Activated CD4-positive, alpha-beta T cell treated with anti-CD3 and anti-CD28 coated beads, Interleukin-2, amount 10 ng/mL, durations not matched to agents 7 days and 5 days (primary cell): ENCODE measurements around the gene PGBD4. TPM values are rescaled to one million over a fixed set of nuclear protein-coding genes. Genes with fewer than 3 reads are reported as not detected.

Experiments
- CTCF ChIA-PET: fragments of 350-600 bp; sonication (Branson Sonifier 250); formaldehyde crosslinking; loops from one replicate; lab custom pipeline; 2021; ENCODE audit warnings: antibody characterized with exemption; lab: Charles Lee
- POLR2A ChIA-PET: fragments of 350-600 bp; sonication (Branson Sonifier 250); formaldehyde crosslinking; loops from one replicate; lab custom pipeline; 2021; ENCODE audit warnings: antibody characterized with exemption; lab: Charles Lee
- DNase-seq: peaks from one replicate; pipeline ENCODE4 v3.0.0-alpha.2; 2020
- H3K27ac Mint-ChIP-seq: one replicate; pipeline ENCODE4 v1.8.0; 2021; ENCODE audit warnings: mild to moderate bottlenecking, moderate library complexity, mixed read lengths
- H3K27me3 Mint-ChIP-seq: one replicate; pipeline ENCODE4 v1.8.0; 2021; ENCODE audit warnings: mixed read lengths
- H3K36me3 Mint-ChIP-seq: one replicate; pipeline ENCODE4 v1.8.0; 2021; ENCODE audit warnings: low read depth, mixed read lengths
- H3K4me1 Mint-ChIP-seq: one replicate; pipeline ENCODE4 v1.8.0; 2021; ENCODE audit warnings: mixed read lengths
- H3K4me3 Mint-ChIP-seq: one replicate; pipeline ENCODE4 v1.8.0; 2021; ENCODE audit warnings: mild to moderate bottlenecking, moderate library complexity, mixed read lengths
- H3K9me3 Mint-ChIP-seq: one replicate; pipeline ENCODE4 v1.8.0; 2021; ENCODE audit warnings: mixed read lengths
- total RNA-seq, 2 experiments: library from RNA; stranded (reverse); gene quantifications; one replicate each; pipeline ENCODE4 v1.2.3, GENCODE V29; 2021

The PGBD4 gene
- total RNA-seq, 2 experiments from 2014 or later, result 3.8 to 4.1 TPM

DNA sequence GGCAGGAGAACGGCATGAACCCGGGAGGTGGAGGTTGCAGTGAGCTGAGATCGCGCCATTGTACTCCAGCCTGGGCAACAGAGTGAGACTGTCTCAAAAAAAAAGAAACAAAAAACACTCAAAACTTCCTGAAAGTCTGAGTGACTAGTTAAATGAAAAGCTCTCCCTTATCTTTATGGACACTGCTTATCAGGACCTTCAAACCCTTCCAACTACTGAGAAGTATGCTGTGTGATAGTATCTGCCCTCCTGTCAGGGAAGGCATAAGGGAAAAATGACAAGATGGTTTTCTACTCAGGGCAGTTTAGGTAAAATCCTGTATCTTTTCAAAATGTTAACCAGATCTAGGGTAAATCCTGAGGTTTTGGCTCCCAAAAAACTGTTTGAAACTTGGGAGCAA lies 22.0 kb upstream of the PGBD4 start:
- Mint-ChIP-seq H3K9me3 (no peaks in the 10 kb centered on the region), H3K27me3 (no peaks in the 10 kb centered on the region), H3K4me3 (no peak overlapping the region), H3K27ac (no peak overlapping the region), H3K4me1 (no peaks in the 10 kb centered on the region), H3K36me3 (peaks cover 9% of the 10 kb centered on the region)
- DNase-seq, result no peak
- CTCF ChIA-PET, result no interaction called here
- POLR2A ChIA-PET, result no interaction called here

DNA sequence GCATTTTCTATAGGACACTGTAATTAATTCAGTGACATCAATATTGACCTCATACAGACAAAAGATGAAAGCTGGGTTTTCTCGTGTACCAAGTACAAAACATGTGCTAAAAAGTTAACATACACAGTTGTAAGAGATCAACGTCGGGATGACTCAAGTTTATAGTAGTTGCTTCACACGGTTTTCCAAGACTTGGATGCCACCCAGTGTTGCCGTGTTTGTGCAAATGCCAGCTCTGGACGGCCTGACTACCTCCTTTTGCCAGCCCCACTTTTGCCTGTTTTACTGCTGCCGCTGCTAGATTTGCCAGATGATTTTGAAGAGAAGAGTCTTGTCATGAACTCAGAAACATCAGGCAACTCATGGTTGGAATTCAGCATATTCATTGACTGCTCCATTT lies 17.8 kb upstream of the PGBD4 start:
- Mint-ChIP-seq H3K4me3 (no peak overlapping the region), H3K27me3 (no peaks in the 10 kb centered on the region), H3K4me1 (no peaks in the 10 kb centered on the region), H3K9me3 (no peaks in the 10 kb centered on the region), H3K27ac (no peak overlapping the region), H3K36me3 (peaks cover 24% of the 10 kb centered on the region)
- no peak for DNase-seq
- ChIA-PET CTCF (no interaction called here), POLR2A (no interaction called here)

DNA sequence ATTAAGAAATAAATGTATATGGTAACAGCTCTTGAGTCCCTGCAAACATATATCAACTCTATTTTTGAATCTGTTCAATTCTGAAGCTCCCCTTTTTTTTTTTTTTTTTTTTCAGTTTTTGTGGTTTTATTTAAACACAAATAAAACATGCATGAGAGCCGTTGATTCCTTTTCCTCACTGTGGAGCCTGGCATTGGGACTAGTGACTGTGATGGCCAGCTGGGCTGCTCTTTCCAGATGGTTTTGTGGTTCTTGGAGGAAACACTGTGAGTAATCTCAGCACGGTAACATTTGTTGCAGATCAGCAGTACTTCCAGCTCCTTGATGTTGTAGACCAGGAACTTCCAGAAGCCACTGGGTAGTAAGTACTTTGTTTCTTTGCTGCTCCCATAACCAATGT lies 16.1 kb upstream of the PGBD4 start:
- no peaks in the 10 kb centered on the region for H3K4me1 Mint-ChIP-seq
- no peak overlapping the region for H3K4me3 Mint-ChIP-seq
- DNase-seq, result no peak
- no peaks in the 10 kb centered on the region for H3K9me3 Mint-ChIP-seq
- ChIA-PET POLR2A (no interaction called here), CTCF (interaction anchor here (0.6 kb wide), 1 partner anchor 513 kb away, joined by 3 read pairs; no protein-coding TSS in a partner anchor)
- no peak overlapping the region for H3K27ac Mint-ChIP-seq
- peaks cover 27% of the 10 kb centered on the region for H3K36me3 Mint-ChIP-seq
- no peaks in the 10 kb centered on the region for H3K27me3 Mint-ChIP-seq

DNA sequence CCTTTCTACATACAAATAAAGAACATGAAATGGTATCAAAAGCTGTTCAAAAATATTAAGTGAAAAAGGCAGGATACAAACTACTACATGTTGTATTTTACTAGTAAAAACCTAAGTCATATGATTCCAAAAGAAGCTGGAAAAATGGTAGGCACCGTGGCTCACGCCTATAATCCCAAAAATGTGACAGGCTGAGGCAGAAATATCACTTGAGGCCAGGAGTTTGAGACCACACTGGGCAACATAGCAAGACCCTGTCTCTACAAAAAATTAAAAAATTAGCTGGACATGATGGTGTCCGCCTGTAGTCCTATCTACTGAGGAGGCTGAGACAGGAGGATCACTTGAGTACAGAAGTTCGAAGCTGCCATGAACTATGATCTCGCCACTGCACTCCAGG lies 2.0 kb upstream of the PGBD4 start:
- H3K9me3 Mint-ChIP-seq, result peaks cover 3% of the 10 kb centered on the region
- CTCF ChIA-PET, result interaction anchor here (1.2 kb wide), 1 partner anchor 110 kb away, joined by 5 read pairs; the partner anchor contains the start of gene KATNBL1
- no peaks in the 10 kb centered on the region for H3K27me3 Mint-ChIP-seq
- peak overlapping the region; percentile 97 for H3K4me3 Mint-ChIP-seq
- H3K27ac Mint-ChIP-seq, result peak overlapping the region; percentile 71
- POLR2A ChIA-PET, result no interaction called here
- H3K4me1 Mint-ChIP-seq, result peaks cover 38% of the 10 kb centered on the region
- H3K36me3 Mint-ChIP-seq, result peaks cover 27% of the 10 kb centered on the region
- no peak for DNase-seq

DNA sequence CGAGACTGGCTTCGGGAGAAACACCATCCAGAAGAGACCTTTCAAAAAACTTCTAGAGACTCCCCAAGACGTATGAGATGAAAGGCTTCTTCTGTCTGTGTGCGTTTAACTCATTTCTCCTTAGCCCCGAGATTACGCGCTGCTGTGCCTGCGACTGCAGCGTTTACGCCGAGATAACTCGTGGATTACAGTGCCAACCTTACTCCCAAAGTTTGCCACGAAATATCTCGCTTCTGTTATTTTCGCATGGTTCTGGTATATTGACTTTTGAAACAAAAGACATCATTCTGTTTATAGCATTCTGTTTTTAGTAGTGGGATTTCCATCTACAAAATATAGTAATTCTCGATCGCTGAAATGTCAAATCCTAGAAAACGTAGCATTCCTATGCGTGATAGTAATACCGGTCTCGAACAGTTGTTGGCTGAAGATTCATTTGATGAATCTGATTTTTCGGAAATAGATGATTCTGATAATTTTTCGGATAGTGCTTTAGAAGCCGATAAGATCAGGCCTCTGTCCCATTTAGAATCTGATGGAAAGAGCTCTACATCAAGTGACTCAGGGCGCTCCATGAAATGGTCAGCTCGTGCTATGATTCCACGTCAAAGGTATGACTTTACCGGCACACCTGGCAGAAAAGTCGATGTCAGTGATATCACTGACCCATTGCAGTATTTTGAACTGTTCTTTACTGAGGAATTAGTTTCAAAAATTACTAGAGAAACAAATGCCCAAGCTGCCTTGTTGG lies 467 bp downstream of the PGBD4 start:
- CTCF ChIA-PET, result interaction anchor here (0.7 to 1.4 kb wide), 5 partner anchors 12 to 108 kb away, joined by 3 to 4 read pairs (median 3); partner anchors contain the start of gene KATNBL1
- H3K4me3 Mint-ChIP-seq, result peak overlapping the region; percentile 97
- POLR2A ChIA-PET, result no interaction called here
- peaks cover 3% of the 10 kb centered on the region for H3K9me3 Mint-ChIP-seq
- H3K36me3 Mint-ChIP-seq, result peaks cover 23% of the 10 kb centered on the region
- DNase-seq, result no peak
- peak overlapping the region; percentile 96 for H3K27ac Mint-ChIP-seq
- H3K4me1 Mint-ChIP-seq, result peaks cover 37% of the 10 kb centered on the region
- no peaks in the 10 kb centered on the region for H3K27me3 Mint-ChIP-seq

- POLR2A ChIA-PET, result interaction anchor here (0.6 kb wide), 1 partner anchor 9 kb away, joined by 6 read pairs; no protein-coding TSS in a partner anchor
These were observed 4.5 kb downstream of the PGBD4 start for GRCh38 chr15:34106423-34106822.

DNA sequence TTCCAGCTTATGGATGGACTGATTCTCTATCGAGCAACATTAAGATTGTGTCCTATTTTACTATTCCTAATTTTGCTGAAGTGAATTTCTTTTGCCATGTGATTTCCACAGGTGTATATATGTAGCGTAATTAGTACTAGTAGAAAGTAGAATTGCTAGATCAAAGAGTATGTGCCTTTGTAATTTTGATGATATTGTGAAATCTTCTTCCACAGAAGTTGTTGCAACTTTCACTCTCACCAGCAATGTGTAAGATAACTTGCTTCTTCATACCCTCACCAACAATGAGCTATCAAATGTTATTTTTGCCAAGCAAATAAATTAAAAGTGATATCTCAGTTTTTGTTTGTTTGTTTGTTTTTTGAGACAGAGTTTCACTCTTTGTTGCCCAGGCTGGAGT lies 5.4 kb downstream of the PGBD4 start:
- no peaks in the 10 kb centered on the region for H3K27me3 Mint-ChIP-seq
- H3K27ac Mint-ChIP-seq, result no peak overlapping the region
- H3K4me1 Mint-ChIP-seq, result peaks cover 17% of the 10 kb centered on the region
- POLR2A ChIA-PET, result interaction anchor here (0.6 kb wide), 1 partner anchor 10 kb away, joined by 6 read pairs; no protein-coding TSS in a partner anchor
- peaks cover 3% of the 10 kb centered on the region for H3K9me3 Mint-ChIP-seq
- no peak for DNase-seq
- peaks cover 18% of the 10 kb centered on the region for H3K36me3 Mint-ChIP-seq
- H3K4me3 Mint-ChIP-seq, result no peak overlapping the region
- CTCF ChIA-PET, result interaction anchor here (0.6 to 0.8 kb wide), 2 partner anchors 67 to 216 kb away, joined by 3 to 4 read pairs; no protein-coding TSS in a partner anchor

More at GRCh38 chr15:34106423-34106822, 4.5 kb downstream of the PGBD4 start:
- Mint-ChIP-seq H3K9me3 (peaks cover 3% of the 10 kb centered on the region), H3K27me3 (no peaks in the 10 kb centered on the region), H3K27ac (no peak overlapping the region), H3K36me3 (peaks cover 20% of the 10 kb centered on the region), H3K4me3 (no peak overlapping the region), H3K4me1 (peaks cover 20% of the 10 kb centered on the region)
- CTCF ChIA-PET, result interaction anchor here (0.7 kb wide), 1 partner anchor 352 kb away, joined by 3 read pairs; no protein-coding TSS in a partner anchor
- no peak for DNase-seq

DNA sequence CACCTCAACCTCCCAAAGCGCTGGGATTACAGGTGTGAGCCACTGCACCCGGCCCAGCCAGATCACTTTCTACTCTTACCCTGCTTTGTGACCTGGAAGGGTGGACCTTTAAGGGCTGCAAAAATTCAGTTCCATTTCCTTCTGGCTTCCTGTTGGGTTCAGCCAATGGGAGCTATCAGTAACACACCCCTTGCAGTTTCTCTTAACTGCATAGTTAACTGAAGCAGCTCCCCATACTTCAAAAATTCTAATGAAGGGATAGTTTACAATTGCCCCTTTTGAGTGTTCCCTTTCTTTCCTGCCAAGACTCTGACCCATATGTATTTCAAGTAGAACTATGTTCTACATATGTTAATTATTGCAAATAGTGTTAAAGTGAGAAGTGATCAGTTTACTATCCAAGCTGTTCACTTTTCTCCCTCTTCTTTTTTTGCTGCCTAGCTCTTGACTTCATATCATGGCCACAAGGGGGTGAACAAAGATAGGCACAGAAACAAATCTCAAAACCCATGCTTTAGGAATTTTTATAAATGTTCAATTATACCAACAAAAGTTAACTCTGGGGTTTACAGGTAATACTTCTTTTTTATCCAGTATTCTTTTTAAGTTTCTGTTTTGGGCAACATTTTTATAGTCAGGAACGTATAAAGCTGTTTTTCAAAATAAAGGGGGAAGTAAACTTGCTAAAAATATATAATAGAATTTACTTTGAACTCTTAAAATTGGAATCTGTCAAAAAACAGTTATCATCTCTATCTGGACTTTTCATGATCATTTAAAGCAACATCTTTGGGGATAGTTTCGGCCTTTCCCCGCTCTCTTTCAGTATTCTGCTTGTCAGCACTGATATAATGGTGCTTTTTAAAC lies 8.1 kb downstream of the PGBD4 start:
- CTCF ChIA-PET, result interaction anchor here (0.8 to 2.2 kb wide), 8 partner anchors 9 to 258 kb away, joined by 3 to 9 read pairs (median 4); partner anchors contain the start of genes EMC7 and KATNBL1
- H3K36me3 Mint-ChIP-seq, result peaks cover 3% of the 10 kb centered on the region
- H3K9me3 Mint-ChIP-seq, result no peaks in the 10 kb centered on the region
- no peak overlapping the region for H3K4me3 Mint-ChIP-seq
- H3K27me3 Mint-ChIP-seq, result peaks cover 2% of the 10 kb centered on the region
- peaks cover 6% of the 10 kb centered on the region for H3K4me1 Mint-ChIP-seq
- peak; percentile 36 for DNase-seq
- no peak overlapping the region for H3K27ac Mint-ChIP-seq
- POLR2A ChIA-PET, result no interaction called here

- H3K4me3 Mint-ChIP-seq, result no peak overlapping the region
- H3K36me3 Mint-ChIP-seq, result no peaks in the 10 kb centered on the region
- H3K27me3 Mint-ChIP-seq, result peaks cover 2% of the 10 kb centered on the region
- DNase-seq, result no peak
- ChIA-PET POLR2A (no interaction called here), CTCF (interaction anchor here (0.7 to 1.5 kb wide), 2 partner anchors 98 to 876 kb away, joined by 3 to 4 read pairs; partner anchors contain the start of genes KATNBL1 and ZNF770)
- peaks cover 6% of the 10 kb centered on the region for H3K4me1 Mint-ChIP-seq
- H3K27ac Mint-ChIP-seq, result no peak overlapping the region
- H3K9me3 Mint-ChIP-seq, result no peaks in the 10 kb centered on the region
These were observed 9.6 kb downstream of the PGBD4 start for GRCh38 chr15:34111488-34111887.

GRCh38 chr15:34114215-34114614 lies 12.3 kb downstream of the PGBD4 start:
- peaks cover 6% of the 10 kb centered on the region for H3K4me1 Mint-ChIP-seq
- no peak for DNase-seq
- H3K27ac Mint-ChIP-seq, result no peak overlapping the region

DNA sequence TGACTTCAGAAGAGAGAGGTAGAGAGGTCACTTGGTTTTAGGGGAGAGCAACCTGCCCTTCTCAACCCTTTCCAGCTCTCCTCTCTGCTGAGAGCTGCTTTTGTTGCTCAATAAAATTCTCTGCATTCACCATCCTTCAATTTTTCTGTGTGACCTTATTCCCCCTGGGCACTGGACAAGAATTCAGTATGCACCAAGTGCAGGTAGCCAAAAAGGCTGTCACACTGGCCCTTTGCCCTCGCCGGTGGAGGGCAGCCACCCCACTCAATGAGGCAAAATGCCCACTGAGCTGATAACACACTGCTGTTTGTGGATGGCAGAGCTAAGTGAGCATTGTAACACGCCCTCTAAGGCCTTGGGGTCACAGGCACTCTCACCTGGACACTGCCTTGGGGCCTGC lies 12.9 kb downstream of the PGBD4 start:
- Mint-ChIP-seq H3K4me1 (peaks cover 5% of the 10 kb centered on the region), H3K27me3 (peaks cover 6% of the 10 kb centered on the region), H3K36me3 (no peaks in the 10 kb centered on the region), H3K4me3 (no peak overlapping the region), H3K9me3 (no peaks in the 10 kb centered on the region), H3K27ac (no peak overlapping the region)
- ChIA-PET POLR2A (no interaction called here), CTCF (interaction anchor here (1.1 to 1.3 kb wide), 2 partner anchors 12 to 26 kb away, joined by 3 read pairs; no protein-coding TSS in a partner anchor)
- DNase-seq, result no peak

More at GRCh38 chr15:34114215-34114614, 12.3 kb downstream of the PGBD4 start:
- Mint-ChIP-seq H3K27me3 (peaks cover 6% of the 10 kb centered on the region), H3K36me3 (no peaks in the 10 kb centered on the region), H3K9me3 (no peaks in the 10 kb centered on the region), H3K4me3 (no peak overlapping the region)
- CTCF ChIA-PET, result interaction anchor here (1.1 to 1.3 kb wide), 2 partner anchors 12 to 26 kb away, joined by 3 read pairs; no protein-coding TSS in a partner anchor
- POLR2A ChIA-PET, result no interaction called here

- no peak for DNase-seq
- H3K4me1 Mint-ChIP-seq, result no peaks in the 10 kb centered on the region
- no peak overlapping the region for H3K27ac Mint-ChIP-seq
- H3K27me3 Mint-ChIP-seq, result peaks cover 14% of the 10 kb centered on the region
- no peak overlapping the region for H3K4me3 Mint-ChIP-seq
- H3K36me3 Mint-ChIP-seq, result no peaks in the 10 kb centered on the region
- ChIA-PET CTCF (interaction anchor here (1.0 kb wide), 1 partner anchor 9 kb away, joined by 3 read pairs; no protein-coding TSS in a partner anchor), POLR2A (interaction anchor here (0.6 kb wide), 1 partner anchor 364 kb away, joined by 3 read pairs; no protein-coding TSS in a partner anchor)
- H3K9me3 Mint-ChIP-seq, result no peaks in the 10 kb centered on the region
These were observed 14.7 kb downstream of the PGBD4 start for GRCh38 chr15:34116620-34117019.
